GM13976 (cell line): ENCODE measurements around the gene UBE2D1.

ENCODE experiments used
- DNase-seq: peaks from one replicate; pipeline ENCODE4 v3.0.0; 2012; ENCODE audit warnings: low spot score
- in situ Hi-C: fragments of 300-500 bp; cut with MboI; formaldehyde crosslinking; loops from one replicate; pipeline ENCODE4 v1.12.0; 2022; ENCODE audit warnings: low sequenced_read_pairs, mixed read lengths, inconsistent platforms; ENCODE audit not compliant: unreplicated experiment
- TF ChIP-seq, protein P1 (sequence below): IDR thresholded peaks from 2 replicates; pipeline ENCODE4 v1.5.1; 2012; ENCODE audit warnings: borderline replicate concordance, mild to moderate bottlenecking; ENCODE audit not compliant: insufficient read depth; ENCODE audit errors: extremely low read depth, missing control alignments, control extremely low read depth

Gene UBE2D1

DNA sequence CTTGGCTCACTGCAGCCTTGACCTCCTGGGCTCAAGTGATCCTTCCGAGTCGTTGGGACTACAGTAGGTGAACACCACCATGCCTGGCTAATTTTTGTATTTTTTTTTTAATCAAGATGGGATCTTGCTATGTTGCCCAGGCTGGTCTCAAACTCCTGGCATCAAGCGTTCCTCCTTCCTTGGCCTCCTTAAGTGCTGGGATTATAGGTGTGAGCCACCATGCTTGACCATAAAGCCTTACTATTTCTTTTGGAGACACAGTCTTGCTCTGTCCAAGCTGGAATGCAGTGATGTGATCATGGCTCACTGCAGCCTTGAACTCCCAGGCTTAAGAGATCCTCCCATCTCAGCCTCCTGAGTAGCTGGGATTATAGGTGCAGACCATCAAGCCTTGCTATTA lies 63.0 kb downstream of the UBE2D1 start:
- in situ Hi-C loops, result loop anchor here (25.0 kb wide), 1 partner anchor 211 kb away; no protein-coding TSS in a partner anchor
- TF ChIP-seq, protein P1, sequence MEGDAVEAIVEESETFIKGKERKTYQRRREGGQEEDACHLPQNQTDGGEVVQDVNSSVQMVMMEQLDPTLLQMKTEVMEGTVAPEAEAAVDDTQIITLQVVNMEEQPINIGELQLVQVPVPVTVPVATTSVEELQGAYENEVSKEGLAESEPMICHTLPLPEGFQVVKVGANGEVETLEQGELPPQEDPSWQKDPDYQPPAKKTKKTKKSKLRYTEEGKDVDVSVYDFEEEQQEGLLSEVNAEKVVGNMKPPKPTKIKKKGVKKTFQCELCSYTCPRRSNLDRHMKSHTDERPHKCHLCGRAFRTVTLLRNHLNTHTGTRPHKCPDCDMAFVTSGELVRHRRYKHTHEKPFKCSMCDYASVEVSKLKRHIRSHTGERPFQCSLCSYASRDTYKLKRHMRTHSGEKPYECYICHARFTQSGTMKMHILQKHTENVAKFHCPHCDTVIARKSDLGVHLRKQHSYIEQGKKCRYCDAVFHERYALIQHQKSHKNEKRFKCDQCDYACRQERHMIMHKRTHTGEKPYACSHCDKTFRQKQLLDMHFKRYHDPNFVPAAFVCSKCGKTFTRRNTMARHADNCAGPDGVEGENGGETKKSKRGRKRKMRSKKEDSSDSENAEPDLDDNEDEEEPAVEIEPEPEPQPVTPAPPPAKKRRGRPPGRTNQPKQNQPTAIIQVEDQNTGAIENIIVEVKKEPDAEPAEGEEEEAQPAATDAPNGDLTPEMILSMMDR, result no peak
- no peak for DNase-seq

DNA sequence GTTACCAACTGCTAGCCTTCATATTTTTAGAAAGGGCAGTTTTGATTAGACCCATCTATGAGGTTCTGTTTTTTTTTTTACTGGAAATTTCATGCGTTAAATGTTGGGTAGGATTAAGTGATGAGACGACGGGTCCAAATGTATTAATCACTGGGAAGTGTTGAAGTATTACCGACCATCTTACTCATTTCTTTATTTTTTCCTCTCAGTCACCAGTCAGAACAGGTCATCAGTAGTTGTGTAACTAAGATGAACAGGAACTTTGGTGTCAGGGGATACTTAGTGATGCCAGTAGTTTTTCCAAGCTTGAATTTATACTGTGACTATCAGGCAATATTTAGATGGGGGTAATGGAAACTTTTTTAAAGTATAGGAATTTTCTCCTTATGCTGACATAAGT lies 64.6 kb downstream of the UBE2D1 start:
- in situ Hi-C loops, result loop anchor here (25.0 kb wide), 1 partner anchor 212 kb away; no protein-coding TSS in a partner anchor
- DNase-seq, result no peak
- TF ChIP-seq, protein P1, result no peak

DNA sequence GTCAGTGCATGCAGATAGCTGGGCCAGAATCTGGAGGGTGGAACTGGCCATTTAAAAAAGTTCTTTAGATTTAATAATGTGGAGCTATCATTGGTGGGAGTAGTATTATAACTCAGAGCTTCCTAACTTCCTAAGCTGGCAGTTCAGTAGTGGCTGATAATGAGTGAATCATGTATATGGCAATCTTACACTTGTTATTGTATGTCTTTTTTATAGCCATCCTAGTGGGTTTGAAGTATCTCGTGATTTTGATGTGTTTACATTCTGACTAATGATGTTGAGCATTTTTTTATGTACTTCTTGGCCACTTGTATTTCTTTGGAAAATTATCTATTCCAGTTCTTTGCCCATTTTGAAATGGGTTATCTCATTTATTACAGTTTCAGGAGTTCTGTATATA lies 65.8 kb downstream of the UBE2D1 start:
- TF ChIP-seq, protein P1, result no peak
- DNase-seq, result no peak
- in situ Hi-C loops, result no loop called here

DNA sequence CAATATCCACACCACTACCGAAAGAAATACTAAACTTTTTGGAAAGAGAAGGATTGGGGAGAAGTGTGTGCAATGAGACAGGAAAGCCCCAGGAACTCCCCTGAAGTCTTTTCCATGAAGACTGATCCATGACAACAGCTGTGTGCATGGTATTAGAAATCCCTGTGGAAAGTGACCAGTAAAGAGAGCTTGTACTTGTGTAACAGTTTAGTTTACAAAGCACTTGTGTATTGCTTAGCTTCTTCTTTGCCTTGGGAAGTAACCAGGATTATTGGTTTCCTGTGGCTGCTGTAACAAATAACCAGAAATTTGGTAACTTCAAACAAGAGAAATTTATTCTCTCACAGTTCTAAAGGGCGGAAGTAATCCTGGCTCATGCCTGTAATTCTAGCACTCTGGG lies 69.2 kb downstream of the UBE2D1 start:
- in situ Hi-C loops, result no loop called here
- DNase-seq, result no peak
- TF ChIP-seq, protein P1, result no peak

DNA sequence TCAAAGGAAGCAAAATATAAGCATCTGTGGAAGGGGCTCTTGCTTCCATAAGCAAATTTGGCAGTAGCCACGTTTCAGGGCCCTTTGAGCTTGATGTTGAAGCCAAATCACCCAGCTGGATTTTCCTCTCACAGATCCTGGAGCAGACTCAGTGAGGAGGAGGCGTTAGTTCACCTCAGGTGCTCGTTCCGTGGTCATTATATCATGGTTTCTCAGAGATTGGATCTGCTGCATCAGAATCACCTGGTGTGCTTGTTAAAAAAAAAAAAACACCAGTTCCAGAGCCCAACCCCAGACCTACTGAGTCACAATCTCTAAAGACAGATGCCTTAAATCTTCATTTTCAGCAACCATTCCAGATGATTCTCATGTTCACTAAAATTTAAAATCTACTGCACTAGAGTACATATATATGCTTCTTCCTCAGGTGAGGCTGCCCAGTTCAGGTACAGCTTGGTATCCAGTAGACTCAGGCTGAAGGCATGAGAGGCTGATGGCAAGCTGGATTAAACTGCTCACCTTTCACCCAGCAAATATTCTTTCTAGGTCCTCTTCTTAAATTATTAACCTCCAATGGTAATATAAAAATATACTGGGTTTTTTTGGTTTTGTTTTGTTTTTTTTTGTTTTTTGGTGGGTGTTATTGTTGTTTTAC lies 75.3 kb downstream of the UBE2D1 start:
- TF ChIP-seq, protein P1, result no peak
- DNase-seq, result no peak
- in situ Hi-C loops, result no loop called here

DNA sequence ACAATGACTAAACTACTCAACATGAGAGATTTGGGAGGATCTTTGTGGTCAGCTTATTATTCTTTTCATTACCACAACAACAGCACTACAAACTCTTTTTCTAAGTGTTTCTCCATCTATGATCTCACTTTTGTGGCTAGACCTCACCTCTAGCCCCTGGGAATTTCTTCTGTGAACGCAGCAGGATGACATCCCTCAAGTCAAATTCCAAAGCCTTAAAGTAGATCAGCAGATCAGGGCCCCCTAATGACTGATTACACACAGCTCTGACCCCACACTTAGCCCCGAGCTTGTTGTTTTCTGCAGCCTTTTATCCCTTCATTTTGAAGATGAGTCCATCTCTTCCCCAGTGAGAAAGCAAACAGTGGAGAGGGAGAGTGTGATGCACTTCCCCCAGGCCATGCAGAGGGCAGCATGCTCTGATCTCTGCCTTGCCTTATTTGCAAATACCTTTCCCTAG lies 77.7 kb downstream of the UBE2D1 start:
- TF ChIP-seq, protein P1, result no peak
- no peak for DNase-seq
- in situ Hi-C loops, result no loop called here
